ENCODE measurements around the gene SERTAD2. TPM values are rescaled to one million over a fixed set of nuclear protein-coding genes. Genes with fewer than 3 reads are reported as not detected.

The SERTAD2 gene
- total RNA-seq, 4 donors from 2014 or later = 13.7 to 17.3 (median 16.6) TPM

- H3K4me1 ChIP-seq = peaks cover 0 to 4% of the 10 kb centered on the region in 2 donors
- no peak overlapping the region for H3K27ac ChIP-seq
- intact Hi-C loops (cut with DNase I) = no loop called here
- H3K27me3 ChIP-seq = no peaks in the 10 kb centered on the region
- TF ChIP-seq POLR2A (IDR thresholded peaks at IDR 0.05) = no peak
- TF ChIP-seq CTCF (IDR thresholded peaks at IDR 0.05) = no peak
- H3K4me3 ChIP-seq (replicated peaks in 1 of 3) = no peak overlapping the region
- no peak for DNase-seq
- no peaks in the 10 kb centered on the region for H3K36me3 ChIP-seq
- H3K9me3 ChIP-seq = no peaks in the 10 kb centered on the region
Observed at GRCh38 chr2:64688909-64689308, 35.2 kb upstream of the SERTAD2 start.

GRCh38 chr2:64686283-64686956 lies 32.7 kb upstream of the SERTAD2 start:
- TF ChIP-seq POLR2A (IDR thresholded peaks at IDR 0.05) = no peak
- no peak for TF ChIP-seq CTCF (IDR thresholded peaks at IDR 0.05)
- H3K36me3 ChIP-seq = no peaks in the 10 kb centered on the region
- intact Hi-C loops (cut with DNase I) = no loop called here
- no peak overlapping the region for H3K4me3 ChIP-seq (replicated peaks in 1 of 3)
- no peak overlapping the region for H3K27ac ChIP-seq
- no peaks in the 10 kb centered on the region for H3K27me3 ChIP-seq
- DNase-seq = no peak
- H3K4me1 ChIP-seq = peaks cover 0 to 4% of the 10 kb centered on the region in 2 donors
- H3K9me3 ChIP-seq = no peaks in the 10 kb centered on the region
- 95 to 96% methylated on average over 5 of the region's 5 CpGs for WGBS, 2 donors

- WGBS, 2 donors = 68 to 77% methylated on average over 1 of the region's 1 CpG
- Histone ChIP-seq H3K4me3 (replicated peaks in 1 of 3) (no peak overlapping the region), H3K27me3 (no peaks in the 10 kb centered on the region), H3K4me1 (peaks cover 0 to 4% of the 10 kb centered on the region in 2 donors), H3K9me3 (no peaks in the 10 kb centered on the region), H3K36me3 (no peaks in the 10 kb centered on the region), H3K27ac (no peak overlapping the region)
- intact Hi-C loops (cut with DNase I) = no loop called here
- no peak for TF ChIP-seq POLR2A (IDR thresholded peaks at IDR 0.05)
- no peak for TF ChIP-seq CTCF (IDR thresholded peaks at IDR 0.05)
- DNase-seq = no peak
Observed at GRCh38 chr2:64685430-64685829, 31.7 kb upstream of the SERTAD2 start.

GRCh38 chr2:64683771-64684510 lies 30.2 kb upstream of the SERTAD2 start:
- Histone ChIP-seq H3K9me3 (no peaks in the 10 kb centered on the region), H3K27me3 (no peaks in the 10 kb centered on the region), H3K27ac (no peak overlapping the region), H3K4me3 (replicated peaks in 1 of 3) (no peak overlapping the region), H3K4me1 (peaks cover 0 to 13% of the 10 kb centered on the region in 2 donors), H3K36me3 (no peaks in the 10 kb centered on the region)
- no peak for DNase-seq
- intact Hi-C loops (cut with DNase I) = no loop called here
- no peak for TF ChIP-seq POLR2A (IDR thresholded peaks at IDR 0.05)
- TF ChIP-seq CTCF (IDR thresholded peaks at IDR 0.05) = no peak
- WGBS, 2 donors = 93% methylated on average over 9 of the region's 9 CpGs

GRCh38 chr2:64681479-64681967 lies 27.8 kb upstream of the SERTAD2 start:
- DNase-seq = no peak
- Histone ChIP-seq H3K36me3 (no peaks in the 10 kb centered on the region), H3K4me3 (replicated peaks in 1 of 3) (no peak overlapping the region), H3K4me1 (peaks cover 0 to 9% of the 10 kb centered on the region in 2 donors), H3K9me3 (no peaks in the 10 kb centered on the region), H3K27ac (no peak overlapping the region), H3K27me3 (no peaks in the 10 kb centered on the region)
- intact Hi-C loops (cut with DNase I) = no loop called here
- TF ChIP-seq POLR2A (IDR thresholded peaks at IDR 0.05) (no peak), CTCF (IDR thresholded peaks at IDR 0.05) (no peak)
- WGBS, 2 donors = 90 to 92% methylated on average over 2 of the region's 2 CpGs

All from thyroid gland (tissue), 4 donors.